ENCODE measurements around the gene BRD7.

- no peak for TF ChIP-seq CTCF (IDR thresholded peaks at IDR 0.05)
- no peak for TF ChIP-seq TCF7L2 (IDR thresholded peaks at IDR 0.05; ENCODE audit: low read depth, low read length)
- no peak for TF ChIP-seq SIN3A (IDR thresholded peaks at IDR 0.05; ENCODE audit: borderline replicate concordance, insufficient read depth, low read depth, low read length)
Observed at GRCh38 chr16:50365791-50366575, 2.8 kb downstream of the BRD7 start.
